Tibial nerve (tissue), 4 donors: Measurements from ENCODE around the gene TIGIT.

Experiments
- EP300 ChIP-seq, 2 donors: sonication (generic); formaldehyde crosslinking; IDR thresholded peaks; one replicate each; pipeline ENCODE4 v1.6.1; 2017; ENCODE audit warnings: antibody characterized with exemption in 2 of 2, mild to moderate bottlenecking in 1 of 2
- TF ChIP-seq, protein P1 (sequence below), 5 experiments: fragments of 200-600 bp in 3 of 5; fragments of 450-650 bp in 2 of 5; sonication (generic) in 3 of 5; IDR thresholded peaks; one replicate each; pipeline ENCODE4 v1.5.1; 2016 to 2019; ENCODE audit warnings: antibody characterized with exemption in 5 of 5, mild to moderate bottlenecking in 3 of 5, moderate library complexity in 2 of 5

DNA sequence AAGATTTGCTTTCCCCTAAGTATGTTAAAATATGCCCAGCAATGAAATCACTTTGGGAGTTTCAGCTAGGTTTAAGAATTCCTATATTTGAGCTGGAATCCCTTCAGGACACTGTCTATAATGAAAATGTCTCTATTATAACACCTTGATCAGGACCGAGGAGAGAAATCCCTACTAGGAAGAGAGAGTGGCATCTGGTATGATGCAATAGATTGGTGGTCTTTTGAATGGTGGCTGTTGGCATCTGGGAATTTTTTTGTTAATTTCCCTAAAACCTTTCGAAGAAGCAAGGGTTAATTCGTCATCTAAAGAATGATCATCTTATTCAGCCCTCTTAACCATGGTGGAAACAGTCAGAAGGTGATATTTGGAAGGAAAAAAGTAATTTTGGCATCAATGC lies 43.0 kb downstream of the TIGIT start:
- TF ChIP-seq, protein P1, sequence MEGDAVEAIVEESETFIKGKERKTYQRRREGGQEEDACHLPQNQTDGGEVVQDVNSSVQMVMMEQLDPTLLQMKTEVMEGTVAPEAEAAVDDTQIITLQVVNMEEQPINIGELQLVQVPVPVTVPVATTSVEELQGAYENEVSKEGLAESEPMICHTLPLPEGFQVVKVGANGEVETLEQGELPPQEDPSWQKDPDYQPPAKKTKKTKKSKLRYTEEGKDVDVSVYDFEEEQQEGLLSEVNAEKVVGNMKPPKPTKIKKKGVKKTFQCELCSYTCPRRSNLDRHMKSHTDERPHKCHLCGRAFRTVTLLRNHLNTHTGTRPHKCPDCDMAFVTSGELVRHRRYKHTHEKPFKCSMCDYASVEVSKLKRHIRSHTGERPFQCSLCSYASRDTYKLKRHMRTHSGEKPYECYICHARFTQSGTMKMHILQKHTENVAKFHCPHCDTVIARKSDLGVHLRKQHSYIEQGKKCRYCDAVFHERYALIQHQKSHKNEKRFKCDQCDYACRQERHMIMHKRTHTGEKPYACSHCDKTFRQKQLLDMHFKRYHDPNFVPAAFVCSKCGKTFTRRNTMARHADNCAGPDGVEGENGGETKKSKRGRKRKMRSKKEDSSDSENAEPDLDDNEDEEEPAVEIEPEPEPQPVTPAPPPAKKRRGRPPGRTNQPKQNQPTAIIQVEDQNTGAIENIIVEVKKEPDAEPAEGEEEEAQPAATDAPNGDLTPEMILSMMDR (IDR thresholded peaks at IDR 0.05): no peak
- no peak for TF ChIP-seq EP300 (IDR thresholded peaks at IDR 0.05)
